Stimulated activated CD8-positive, alpha-beta memory T cell treated with anti-CD3 and anti-CD28 coated beads, Interleukin-7, amount 100 ng/mL, for 48 hours (primary cell): Measurements from ENCODE around the gene CORO2B.
A peak's percentile ranks its signal among the peaks of the same experiment; 100 is the strongest.
"Not testable (repeated sequence)": the region's sequence is repeated elsewhere in the genome, so short reads cannot be mapped to it uniquely, and the experiment has no call there.

Source experiments
- DNase-seq, 2 donors: peaks; one replicate each; pipeline ENCODE4 v3.0.0-alpha.2; 2020; ENCODE audit warnings: low read depth in 1 of 2; ENCODE audit errors: extremely low read depth in 1 of 2

CORO2B gene

GRCh38 chr15:68643216-68643830, 64.5 kb downstream of the CORO2B start:
- DNase-seq = no peak

GRCh38 chr15:68644083-68644904, 65.5 kb downstream of the CORO2B start:
- DNase-seq = no peak

GRCh38 chr15:68644996-68645395, 66.2 kb downstream of the CORO2B start:
- no peak for DNase-seq

GRCh38 chr15:68646156-68646555, 67.4 kb downstream of the CORO2B start:
- DNase-seq = no peak

- DNase-seq = no peak
Observed at GRCh38 chr15:68646696-68647095, 67.9 kb downstream of the CORO2B start.

- DNase-seq = not testable (repeated sequence)
Observed at GRCh38 chr15:68647361-68647760, 68.6 kb downstream of the CORO2B start.

- peak; percentile 13 to 23 for DNase-seq
Observed at GRCh38 chr15:68650901-68651709, 72.3 kb downstream of the CORO2B start.

GRCh38 chr15:68651916-68652525, 73.2 kb downstream of the CORO2B start:
- no peak for DNase-seq

GRCh38 chr15:68653031-68653635, 74.3 kb downstream of the CORO2B start:
- no peak for DNase-seq

GRCh38 chr15:68653801-68654200, 75.0 kb downstream of the CORO2B start:
- DNase-seq = no peak

GRCh38 chr15:68654786-68655560, 76.2 kb downstream of the CORO2B start:
- no peak for DNase-seq

GRCh38 chr15:68655686-68656437, 77.1 kb downstream of the CORO2B start:
- no peak for DNase-seq

- no peak for DNase-seq
Observed at GRCh38 chr15:68656438-68656739, 77.6 kb downstream of the CORO2B start.

- DNase-seq = no peak
Observed at GRCh38 chr15:68658151-68658550, 79.4 kb downstream of the CORO2B start.

GRCh38 chr15:68658641-68659358, 80.0 kb downstream of the CORO2B start:
- no peak for DNase-seq

GRCh38 chr15:68663526-68663925, 84.7 kb downstream of the CORO2B start:
- DNase-seq = no peak

- no peak for DNase-seq
Observed at GRCh38 chr15:68666120-68666811, 87.5 kb downstream of the CORO2B start.

GRCh38 chr15:68666812-68667450, 88.1 kb downstream of the CORO2B start:
- no peak for DNase-seq
